ENCODE data around the gene HOXB9.

DNA sequence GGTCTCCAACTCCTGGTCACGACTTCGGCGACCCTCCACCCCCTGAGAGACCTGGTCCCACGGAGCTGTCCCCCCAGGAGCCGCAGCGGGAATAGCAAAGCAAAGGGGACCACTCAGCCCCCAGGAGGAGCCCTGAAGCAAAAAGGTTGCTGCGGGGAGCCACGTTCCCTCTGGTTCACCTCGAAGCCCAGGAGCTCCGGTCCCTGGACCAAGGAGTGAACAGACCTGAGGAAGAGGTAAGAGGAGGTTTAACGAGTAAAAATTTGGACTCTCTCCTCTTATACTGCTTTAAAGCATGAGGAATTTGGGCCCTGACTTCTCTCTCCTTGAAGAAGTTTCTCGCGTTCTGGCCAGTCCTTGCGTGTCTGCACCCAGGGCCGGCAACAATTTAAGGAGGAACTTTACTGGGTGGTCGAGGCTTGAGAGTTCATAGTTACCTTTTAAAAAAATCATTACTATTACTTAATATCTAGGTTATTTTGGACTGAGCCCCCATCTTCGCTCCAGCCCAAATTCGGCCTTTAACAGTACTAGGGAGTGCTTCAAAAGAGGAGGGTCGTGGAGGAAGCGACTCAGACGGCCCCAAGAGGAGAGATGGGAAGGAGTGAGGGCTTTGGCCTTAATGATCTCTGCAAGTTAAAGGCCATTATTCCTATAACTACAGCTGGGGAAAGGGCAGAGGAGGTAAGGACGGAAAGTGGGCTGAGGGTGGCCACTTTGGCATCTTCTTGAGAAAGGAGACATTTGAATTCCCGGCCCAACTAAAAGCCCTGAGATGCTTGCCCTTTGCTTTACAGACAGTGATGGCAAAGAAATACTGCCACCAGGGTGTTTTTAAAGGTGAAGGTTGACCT lies 16.9 kb upstream of the HOXB9 start:
- TF ChIP-seq CTCF (IDR thresholded peaks at IDR 0.05) (no peak), NR1H2 (CRISPR knock-in tag; IDR thresholded peaks at IDR 0.05) (no peak), ZNF232 (CRISPR knock-in tag; IDR thresholded peaks at IDR 0.05) (no peak), SMAD3 (CRISPR knock-in tag; IDR thresholded peaks at IDR 0.05; ENCODE audit: borderline replicate concordance) (no peak), E2F4 (CRISPR knock-in tag; IDR thresholded peaks at IDR 0.05; ENCODE audit: borderline replicate concordance, low read depth) (no peak), KAT7 (CRISPR knock-in tag; IDR thresholded peaks at IDR 0.05; ENCODE audit: borderline replicate concordance) (no peak)
- TF ChIP-seq, protein P1, sequence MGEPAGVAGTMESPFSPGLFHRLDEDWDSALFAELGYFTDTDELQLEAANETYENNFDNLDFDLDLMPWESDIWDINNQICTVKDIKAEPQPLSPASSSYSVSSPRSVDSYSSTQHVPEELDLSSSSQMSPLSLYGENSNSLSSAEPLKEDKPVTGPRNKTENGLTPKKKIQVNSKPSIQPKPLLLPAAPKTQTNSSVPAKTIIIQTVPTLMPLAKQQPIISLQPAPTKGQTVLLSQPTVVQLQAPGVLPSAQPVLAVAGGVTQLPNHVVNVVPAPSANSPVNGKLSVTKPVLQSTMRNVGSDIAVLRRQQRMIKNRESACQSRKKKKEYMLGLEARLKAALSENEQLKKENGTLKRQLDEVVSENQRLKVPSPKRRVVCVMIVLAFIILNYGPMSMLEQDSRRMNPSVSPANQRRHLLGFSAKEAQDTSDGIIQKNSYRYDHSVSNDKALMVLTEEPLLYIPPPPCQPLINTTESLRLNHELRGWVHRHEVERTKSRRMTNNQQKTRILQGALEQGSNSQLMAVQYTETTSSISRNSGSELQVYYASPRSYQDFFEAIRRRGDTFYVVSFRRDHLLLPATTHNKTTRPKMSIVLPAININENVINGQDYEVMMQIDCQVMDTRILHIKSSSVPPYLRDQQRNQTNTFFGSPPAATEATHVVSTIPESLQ (CRISPR knock-in tag; IDR thresholded peaks at IDR 0.05), result no peak
- TF ChIP-seq, protein P2, sequence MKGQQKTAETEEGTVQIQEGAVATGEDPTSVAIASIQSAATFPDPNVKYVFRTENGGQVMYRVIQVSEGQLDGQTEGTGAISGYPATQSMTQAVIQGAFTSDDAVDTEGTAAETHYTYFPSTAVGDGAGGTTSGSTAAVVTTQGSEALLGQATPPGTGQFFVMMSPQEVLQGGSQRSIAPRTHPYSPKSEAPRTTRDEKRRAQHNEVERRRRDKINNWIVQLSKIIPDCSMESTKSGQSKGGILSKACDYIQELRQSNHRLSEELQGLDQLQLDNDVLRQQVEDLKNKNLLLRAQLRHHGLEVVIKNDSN (CRISPR knock-in tag; IDR thresholded peaks at IDR 0.05), result no peak

Data from WTC11 (cell line).